GM19455 (cell line): ENCODE measurements around the gene CSNK2A3.

ENCODE experiments used
- ATAC-seq: cut with Tn5 transposase; IDR thresholded peaks from one replicate; pipeline ENCODE4 v1.9.1; 2021; ENCODE audit not compliant: unreplicated experiment

CSNK2A3 gene

GRCh38 chr11:11338304-11338703 lies 14.7 kb downstream of the CSNK2A3 start:
- no peak for ATAC-seq

GRCh38 chr11:11336664-11337063 lies 16.4 kb downstream of the CSNK2A3 start:
- ATAC-seq, result no peak

GRCh38 chr11:11335043-11335442 lies 18.0 kb downstream of the CSNK2A3 start:
- no peak for ATAC-seq

- no peak for ATAC-seq
Observed at GRCh38 chr11:11334607-11335006, 18.4 kb downstream of the CSNK2A3 start.

GRCh38 chr11:11332141-11332710 lies 20.8 kb downstream of the CSNK2A3 start:
- no peak for ATAC-seq

- ATAC-seq, result no peak
Observed at GRCh38 chr11:11329062-11329806, 23.8 kb downstream of the CSNK2A3 start.

GRCh38 chr11:11324090-11324489 lies 29.0 kb downstream of the CSNK2A3 start:
- no peak for ATAC-seq

GRCh38 chr11:11322101-11322500 lies 30.9 kb downstream of the CSNK2A3 start:
- ATAC-seq, result no peak

- no peak for ATAC-seq
Observed at GRCh38 chr11:11320825-11321224, 32.2 kb downstream of the CSNK2A3 start.

GRCh38 chr11:11318961-11319360 lies 34.1 kb downstream of the CSNK2A3 start:
- ATAC-seq, result no peak

- ATAC-seq, result no peak
Observed at GRCh38 chr11:11318461-11318860, 34.6 kb downstream of the CSNK2A3 start.

- ATAC-seq, result no peak
Observed at GRCh38 chr11:11316651-11317230, 36.3 kb downstream of the CSNK2A3 start.

- no peak for ATAC-seq
Observed at GRCh38 chr11:11313902-11314692, 39.0 kb downstream of the CSNK2A3 start.

GRCh38 chr11:11313426-11313825 lies 39.6 kb downstream of the CSNK2A3 start:
- ATAC-seq, result no peak

GRCh38 chr11:11312738-11313137 lies 40.3 kb downstream of the CSNK2A3 start:
- no peak for ATAC-seq

- ATAC-seq, result no peak
Observed at GRCh38 chr11:11311169-11311568, 41.9 kb downstream of the CSNK2A3 start.

- ATAC-seq, result no peak
Observed at GRCh38 chr11:11309906-11310305, 43.1 kb downstream of the CSNK2A3 start.

GRCh38 chr11:11308249-11308648 lies 44.8 kb downstream of the CSNK2A3 start:
- ATAC-seq, result no peak

- no peak for ATAC-seq
Observed at GRCh38 chr11:11306855-11307254, 46.2 kb downstream of the CSNK2A3 start.

- no peak for ATAC-seq
Observed at GRCh38 chr11:11304550-11304949, 48.5 kb downstream of the CSNK2A3 start.

- no peak for ATAC-seq
Observed at GRCh38 chr11:11302565-11302964, 50.5 kb downstream of the CSNK2A3 start.
